WI38 (cell line): Measurements from ENCODE around the gene SMIM29.

Experiments used
- H3K4me3 ChIP-seq: 2 replicates; pipeline ENCODE4 v1.5.1; 2011; ENCODE audit warnings: low read depth, mild to moderate bottlenecking, control low read depth, low read length
- CTCF ChIP-seq: IDR thresholded peaks from 2 replicates; pipeline ENCODE4 v1.5.1; 2012; ENCODE audit warnings: low read depth, mild to moderate bottlenecking, control low read depth, low read length

Gene SMIM29

GRCh38 chr6:34205916-34206315, 42.9 kb downstream of the SMIM29 start:
- no peak overlapping the region for H3K4me3 ChIP-seq
- TF ChIP-seq CTCF: no peak

GRCh38 chr6:34205466-34205865, 43.3 kb downstream of the SMIM29 start:
- no peak for TF ChIP-seq CTCF
- no peak overlapping the region for H3K4me3 ChIP-seq

GRCh38 chr6:34204693-34205092, 44.1 kb downstream of the SMIM29 start:
- H3K4me3 ChIP-seq: no peak overlapping the region
- no peak for TF ChIP-seq CTCF

- TF ChIP-seq CTCF: no peak
- no peak overlapping the region for H3K4me3 ChIP-seq
These were observed 46.2 kb downstream of the SMIM29 start for GRCh38 chr6:34202329-34203201.

GRCh38 chr6:34201455-34202107, 47.2 kb downstream of the SMIM29 start:
- no peak for TF ChIP-seq CTCF
- H3K4me3 ChIP-seq: no peak overlapping the region

- no peak overlapping the region for H3K4me3 ChIP-seq
- TF ChIP-seq CTCF: no peak
These were observed 48.4 kb downstream of the SMIM29 start for GRCh38 chr6:34200340-34200971.

GRCh38 chr6:34196833-34197195, 52.0 kb downstream of the SMIM29 start:
- peak overlapping the region; percentile 48 for H3K4me3 ChIP-seq
- no peak for TF ChIP-seq CTCF
